RCC 7860 (cell line): ENCODE results near the gene PPP2R2C.

ENCODE experiments used
- DNase-seq: peaks from one replicate; pipeline ENCODE4 v3.0.0-alpha.2; 2015; ENCODE audit warnings: low spot score
- FAIRE-seq: peaks from 2 replicates; lab custom pipeline; 2012; peaks lifted over from hg19 to GRCh38; lab: Jason Lieb, UNC

The PPP2R2C gene

DNA sequence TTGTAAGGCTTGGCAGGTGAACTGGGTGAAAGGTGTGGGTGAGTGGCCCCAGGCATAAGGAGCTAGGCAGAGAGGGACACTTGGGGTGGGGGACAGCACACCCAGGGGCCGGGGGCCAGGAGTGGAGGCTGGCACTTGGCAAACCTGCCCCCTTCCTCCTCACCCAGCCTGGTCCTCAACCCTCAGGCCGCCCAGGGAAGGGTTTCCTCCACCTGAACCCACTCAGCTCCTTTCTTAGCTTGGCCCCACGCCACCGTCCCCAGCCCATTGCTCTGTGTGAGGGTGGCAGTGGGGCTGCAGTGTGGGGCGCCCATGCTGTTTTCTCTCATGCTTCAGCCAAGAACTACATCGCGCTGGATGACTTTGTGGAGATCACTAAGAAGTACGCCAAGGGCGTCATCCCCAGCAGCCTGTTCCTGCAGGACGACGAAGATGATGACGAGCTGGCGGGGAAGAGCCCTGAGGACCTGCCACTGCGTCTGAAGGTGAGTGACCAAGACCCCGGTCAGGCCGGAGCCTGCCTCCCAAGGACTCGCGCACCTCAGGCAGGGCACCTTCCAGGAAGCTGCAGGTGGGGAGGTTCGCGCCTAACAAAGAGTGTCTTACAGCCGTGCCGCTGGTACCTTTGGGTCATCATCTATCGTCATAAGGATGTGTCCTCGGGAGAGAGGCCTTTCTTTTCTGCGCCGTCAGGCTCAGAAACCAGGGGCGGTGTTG, 177.6 kb downstream of the PPP2R2C start:
- FAIRE-seq, result no peak
- no peak for DNase-seq

- DNase-seq (no peak), FAIRE-seq (no peak)
These were observed 178.8 kb downstream of the PPP2R2C start for GRCh38 chr4:6293661-6294060.

- DNase-seq (no peak), FAIRE-seq (no peak)
These were observed 179.3 kb downstream of the PPP2R2C start for GRCh38 chr4:6293097-6293445.

- no peak for DNase-seq
- FAIRE-seq, result no peak
These were observed 179.9 kb downstream of the PPP2R2C start for GRCh38 chr4:6292376-6293096.

- DNase-seq, result no peak
- no peak for FAIRE-seq
These were observed 180.6 kb downstream of the PPP2R2C start for GRCh38 chr4:6291784-6292297.

GRCh38 chr4:6290769-6291547, 181.5 kb downstream of the PPP2R2C start:
- FAIRE-seq, result no peak

DNA sequence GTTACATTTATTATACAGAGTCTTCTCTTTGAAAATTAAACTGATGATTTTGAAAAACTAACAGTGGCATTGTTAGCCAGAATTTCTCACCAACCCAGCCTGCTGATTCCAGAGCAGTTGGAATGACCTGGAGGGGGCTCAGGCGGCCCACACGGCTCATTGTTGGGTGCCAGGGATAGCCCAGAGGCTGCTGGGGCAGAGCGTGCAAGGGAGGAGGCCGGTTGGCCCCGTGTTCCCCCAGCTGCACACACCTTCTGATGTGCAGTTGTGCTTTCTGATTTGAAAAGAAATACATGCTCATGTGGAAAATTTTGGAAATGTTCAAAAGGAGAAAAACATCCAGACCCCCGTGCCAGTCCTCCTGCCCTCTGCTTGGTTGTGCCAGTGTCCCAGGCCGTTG, 182.2 kb downstream of the PPP2R2C start:
- no peak for FAIRE-seq

More at GRCh38 chr4:6290769-6291547, 181.5 kb downstream of the PPP2R2C start:
- no peak for DNase-seq

DNA sequence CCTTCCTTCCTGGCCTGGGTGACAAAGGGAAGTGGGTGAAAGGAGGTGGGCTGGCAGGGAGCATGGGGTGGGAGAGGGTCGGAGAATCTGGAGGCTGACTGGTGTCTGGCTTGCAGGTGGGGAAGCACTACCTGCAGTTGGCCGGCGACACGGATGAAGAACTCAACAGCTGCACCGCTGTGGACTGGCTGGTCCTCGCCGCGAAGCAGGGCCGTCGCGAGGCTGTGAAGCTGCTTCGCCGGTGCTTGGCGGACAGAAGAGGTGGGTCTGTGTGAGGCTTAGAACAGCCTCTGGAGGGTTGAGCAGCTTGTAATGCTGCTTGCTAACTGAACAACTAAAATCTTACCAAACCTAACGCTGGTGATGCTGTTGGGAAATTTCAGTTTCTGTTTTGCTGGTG, 183.5 kb downstream of the PPP2R2C start:
- DNase-seq (no peak), FAIRE-seq (no peak)

More for the DNA sequence above, 182.2 kb downstream of the PPP2R2C start:
- no peak for DNase-seq

- no peak for FAIRE-seq
- DNase-seq, result no peak
These were observed 184.1 kb downstream of the PPP2R2C start for GRCh38 chr4:6288342-6288741.

- FAIRE-seq (no peak), DNase-seq (no peak)
These were observed 185.2 kb downstream of the PPP2R2C start for GRCh38 chr4:6287017-6287788.

GRCh38 chr4:6283282-6283681, 189.1 kb downstream of the PPP2R2C start:
- no peak for FAIRE-seq
- DNase-seq, result no peak

DNA sequence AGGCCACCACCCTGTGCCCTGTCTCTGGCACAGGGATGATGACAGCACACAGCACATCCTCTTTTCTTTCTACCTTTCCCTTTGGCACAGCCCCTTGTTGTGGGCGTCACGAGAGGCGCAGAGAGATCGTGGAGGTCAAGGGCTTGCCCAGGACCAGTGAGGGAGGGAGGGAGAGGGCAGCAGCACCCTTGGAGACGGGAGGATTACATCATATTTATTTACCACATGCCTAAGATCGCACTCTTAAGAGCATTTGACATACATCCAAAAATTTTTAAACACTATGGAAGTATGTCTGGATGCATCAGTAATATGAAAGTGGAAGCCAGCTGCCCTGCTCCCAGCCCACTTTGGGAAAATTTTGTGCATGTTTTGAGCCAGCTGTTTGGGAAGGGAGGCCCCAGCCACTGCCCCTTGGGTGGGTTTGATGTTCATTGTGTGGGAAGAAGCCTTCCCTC, 190.1 kb downstream of the PPP2R2C start:
- no peak for DNase-seq
- no peak for FAIRE-seq

- no peak for DNase-seq
- FAIRE-seq, result no peak
These were observed 190.7 kb downstream of the PPP2R2C start for GRCh38 chr4:6281436-6282313.

GRCh38 chr4:6280365-6280996, 191.9 kb downstream of the PPP2R2C start:
- DNase-seq (no peak), FAIRE-seq (no peak)

- FAIRE-seq, result no peak
- no peak for DNase-seq
These were observed 192.7 kb downstream of the PPP2R2C start for GRCh38 chr4:6279582-6280289.

DNA sequence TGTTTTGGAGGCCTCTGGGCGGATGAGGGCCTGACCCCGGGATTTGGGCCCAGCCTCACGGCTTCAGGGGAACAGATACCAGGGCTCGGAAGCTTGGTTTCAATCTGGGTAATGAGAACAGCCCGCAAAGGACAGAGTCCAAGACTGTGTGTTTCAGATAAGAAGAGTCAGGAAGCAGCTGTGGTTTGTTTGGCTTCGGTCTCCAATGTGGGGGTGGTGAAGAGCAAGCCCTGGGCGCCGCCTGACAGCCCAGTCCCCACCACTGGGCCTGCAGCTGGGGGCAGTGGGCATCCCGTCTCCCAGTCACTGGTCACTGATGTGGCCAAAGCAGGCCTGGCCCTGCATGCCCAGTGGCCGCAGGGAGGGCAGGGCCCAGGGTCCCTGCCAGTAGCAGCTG, 193.6 kb downstream of the PPP2R2C start:
- FAIRE-seq (no peak), DNase-seq (no peak)

- FAIRE-seq (no peak), DNase-seq (no peak)
These were observed 194.2 kb downstream of the PPP2R2C start for GRCh38 chr4:6277935-6278800.
